Activated CD8-positive, alpha-beta memory T cell treated with anti-CD3 and anti-CD28 coated beads, Interleukin-2, amount 50 U/mL, for 1 hour (primary cell): Measurements from ENCODE around the gene OR6B2.

Source experiments
- DNase-seq: peaks from one replicate; pipeline ENCODE4 v3.0.0-alpha.2; 2020; ENCODE audit errors: extremely low read depth

OR6B2 gene

GRCh38 chr2:240041363-240041762, 11.1 kb upstream of the OR6B2 start:
- no peak for DNase-seq

GRCh38 chr2:240037358-240037757, 7.1 kb upstream of the OR6B2 start:
- DNase-seq = no peak

- no peak for DNase-seq
Measured at GRCh38 chr2:240033330-240033678, 3.1 kb upstream of the OR6B2 start.

- DNase-seq = no peak
Measured at GRCh38 chr2:240032406-240033329, 2.4 kb upstream of the OR6B2 start.

- no peak for DNase-seq
Measured at GRCh38 chr2:240024766-240025165, 5.5 kb downstream of the OR6B2 start.

- no peak for DNase-seq
Measured at GRCh38 chr2:240023792-240024191, 6.4 kb downstream of the OR6B2 start.

- no peak for DNase-seq
Measured at GRCh38 chr2:240021488-240022104, 8.6 kb downstream of the OR6B2 start.

GRCh38 chr2:240018071-240018750, 12.0 kb downstream of the OR6B2 start:
- no peak for DNase-seq

GRCh38 chr2:240014327-240014726, 15.9 kb downstream of the OR6B2 start:
- no peak for DNase-seq

GRCh38 chr2:240013343-240013742, 16.9 kb downstream of the OR6B2 start:
- no peak for DNase-seq

GRCh38 chr2:240002983-240003382, 27.2 kb downstream of the OR6B2 start:
- no peak for DNase-seq

- DNase-seq = no peak
Measured at GRCh38 chr2:240000671-240001070, 29.6 kb downstream of the OR6B2 start.

GRCh38 chr2:239997686-239998409, 32.4 kb downstream of the OR6B2 start:
- DNase-seq = no peak

GRCh38 chr2:239994086-239994485, 36.1 kb downstream of the OR6B2 start:
- DNase-seq = no peak

- no peak for DNase-seq
Measured at GRCh38 chr2:239993291-239993690, 36.9 kb downstream of the OR6B2 start.

GRCh38 chr2:239991689-239992314, 38.4 kb downstream of the OR6B2 start:
- no peak for DNase-seq

- no peak for DNase-seq
Measured at GRCh38 chr2:239990966-239991365, 39.3 kb downstream of the OR6B2 start.

- no peak for DNase-seq
Measured at GRCh38 chr2:239985356-239985755, 44.9 kb downstream of the OR6B2 start.

- no peak for DNase-seq
Measured at GRCh38 chr2:239984421-239985194, 45.6 kb downstream of the OR6B2 start.

- no peak for DNase-seq
Measured at GRCh38 chr2:239983004-239983778, 47.0 kb downstream of the OR6B2 start.
